HG03520 (cell line): ENCODE results near the gene COMT.

Experiments used
- ATAC-seq: cut with Tn5 transposase; IDR thresholded peaks from one replicate; pipeline ENCODE4 v1.9.1; 2021; ENCODE audit warnings: mild to moderate bottlenecking, moderate library complexity; ENCODE audit not compliant: unreplicated experiment

COMT gene

GRCh38 chr22:19981171-19981960, 39.8 kb downstream of the COMT start:
- no peak for ATAC-seq

- no peak for ATAC-seq
Measured at GRCh38 chr22:19981961-19982920, 40.7 kb downstream of the COMT start.

GRCh38 chr22:19982991-19983578, 41.5 kb downstream of the COMT start:
- no peak for ATAC-seq

GRCh38 chr22:19983741-19984140, 42.2 kb downstream of the COMT start:
- no peak for ATAC-seq

- ATAC-seq = no peak
Measured at GRCh38 chr22:19984201-19984753, 42.7 kb downstream of the COMT start.

GRCh38 chr22:19984851-19985811, 43.6 kb downstream of the COMT start:
- no peak for ATAC-seq

GRCh38 chr22:19986011-19986409, 44.4 kb downstream of the COMT start:
- no peak for ATAC-seq

GRCh38 chr22:19986410-19987341, 45.1 kb downstream of the COMT start:
- ATAC-seq = no peak

- no peak for ATAC-seq
Measured at GRCh38 chr22:19987394-19988306, 46.1 kb downstream of the COMT start.

- ATAC-seq = no peak
Measured at GRCh38 chr22:19988331-19988808, 46.8 kb downstream of the COMT start.

- no peak for ATAC-seq
Measured at GRCh38 chr22:19988965-19989724, 47.6 kb downstream of the COMT start.

- ATAC-seq = no peak
Measured at GRCh38 chr22:19989725-19990067, 48.1 kb downstream of the COMT start.

GRCh38 chr22:19990188-19990587, 48.6 kb downstream of the COMT start:
- ATAC-seq = no peak

- ATAC-seq = no peak
Measured at GRCh38 chr22:19990609-19991394, 49.2 kb downstream of the COMT start.

- ATAC-seq = no peak
Measured at GRCh38 chr22:19991395-19991644, 49.7 kb downstream of the COMT start.

- ATAC-seq = no peak
Measured at GRCh38 chr22:19991645-19992451, 50.3 kb downstream of the COMT start.
